K562 (cell line): ENCODE measurements around the gene MALAT1. TPM values are rescaled to one million over a fixed set of nuclear protein-coding genes. Genes with fewer than 3 reads are reported as not detected.
A peak's percentile ranks its signal among the peaks of the same experiment; 100 is the strongest.

ENCODE experiments used
- CBX5 ChIP-seq: IDR thresholded peaks from 2 replicates; pipeline ENCODE4 v1.6.1; 2014; ENCODE audit warnings: low read depth, borderline replicate concordance
- DIDO1 ChIP-seq: fragments of 450-650 bp; IDR thresholded peaks from 2 replicates; pipeline ENCODE4 v1.6.1; 2016; ENCODE audit warnings: low read depth, missing biosample characterization, missing genetic modification characterization
- DPF2 ChIP-seq: fragments of 450-650 bp; IDR thresholded peaks from 2 replicates; pipeline ENCODE4 v1.6.1; 2016
- ETV6 ChIP-seq, 3 experiments: fragments of 150-350 bp in 1 of 3; sonication (generic) in 1 of 3; formaldehyde crosslinking in 1 of 3; IDR thresholded peaks; 2 replicates each; pipeline versions ENCODE4 v1.6.1 to v1.8.0; 2014 to 2022; ENCODE audit warnings: borderline replicate concordance in 2 of 3, low read depth in 2 of 3, antibody characterized with exemption in 1 of 3, low read length in 1 of 3, mild to moderate bottlenecking in 1 of 3, missing genetic modification reagents in 1 of 3
- GATAD2A ChIP-seq: fragments of 450-650 bp; IDR thresholded peaks from 2 replicates; pipeline ENCODE4 v1.6.1; 2017
- JUN ChIP-seq, 2 experiments: sonication (generic) in 1 of 2; formaldehyde crosslinking in 1 of 2; IDR thresholded peaks; 2 replicates each; pipeline versions ENCODE4 v1.6.1 to v1.8.0; 2012 to 2022; ENCODE audit warnings: borderline replicate concordance in 2 of 2, mild to moderate bottlenecking in 2 of 2, improper control_type of control experiment in 1 of 2, low read depth in 1 of 2, low read length in 1 of 2, missing genetic modification reagents in 1 of 2
- NCOA2 ChIP-seq, 2 experiments: fragments of 450-650 bp; IDR thresholded peaks; 2 replicates each; pipeline ENCODE4 v1.6.1; 2018; ENCODE audit warnings: mild to moderate bottlenecking in 2 of 2, moderate library complexity in 1 of 2; ENCODE audit not compliant: partially characterized antibody in 2 of 2
- NFIC ChIP-seq: fragments of 450-650 bp; IDR thresholded peaks from 2 replicates; pipeline ENCODE4 v1.6.1; 2017; ENCODE audit warnings: mild to moderate bottlenecking, inconsistent platforms
- PBX2 ChIP-seq, 2 experiments: IDR thresholded peaks in 1 of 2; conservative IDR thresholded peaks in 1 of 2; 2 replicates each; pipeline ENCODE4 v1.6.1; 2016; ENCODE audit warnings: low read depth in 2 of 2, mild to moderate bottlenecking in 1 of 2, missing compliant biosample characterization in 1 of 2, missing genetic modification characterization in 1 of 2, moderate library complexity in 1 of 2
- ZKSCAN8 ChIP-seq: fragments of 200-800 bp; sonication (Bioruptor generic); IDR thresholded peaks from 2 replicates; pipeline ENCODE4 v1.6.1; 2016; ENCODE audit warnings: missing genetic modification characterization, missing compliant biosample characterization
- ZNF232 ChIP-seq: sonication (generic); formaldehyde crosslinking; IDR thresholded peaks from 2 replicates; pipeline ENCODE4 v1.8.0; 2022; ENCODE audit warnings: mild to moderate bottlenecking, missing genetic modification reagents
- polyA plus RNA-seq, 8 experiments: library from polyadenylated mRNA; depleted of rRNA in 4 of 8; stranded (reverse) in 5 of 8; unstranded in 3 of 8; fragments of >200 nt; fragmentation: Nextera tagmentation in 2 of 8; fragmentation: Illumina TruSeq in 1 of 8; extraction: Ambion mirVana in 2 of 8; extraction: Trizol in 1 of 8; gene quantifications; 2 replicates each; pipeline versions ENCODE4 v1.2.1 to v1.2.3, GENCODE V29; 2011 to 2014; ENCODE audit warnings: inconsistent platforms in 1 of 8, missing spikeins in 1 of 8
- total RNA-seq, 7 experiments: library from RNA; depleted of rRNA in 6 of 7; stranded (reverse); fragments of >200 nt in 6 of 7; fragmentation: Illumina TruSeq in 2 of 7; extraction: Trizol in 2 of 7; gene quantifications; 2 replicates each; pipeline versions ENCODE4 v1.2.1 to v1.2.3, GENCODE V29; 2011 to 2021; ENCODE audit warnings: low replicate concordance in 1 of 7
- TF ChIP-seq, protein P1 (sequence below): fragments of 450-650 bp; IDR thresholded peaks from 2 replicates; pipeline ENCODE4 v1.6.1; 2016; ENCODE audit warnings: mild to moderate bottlenecking, moderate library complexity

MALAT1 gene
- total and polyA plus RNA-seq, 9 of the 15 experiments (the other 6 are each of a cell fraction or from before 2014, with no cell fraction given): 363 to 8,715 (median 2,351) TPM

- no peak for TF ChIP-seq ZNF232 (CRISPR knock-in tag)
- TF ChIP-seq ZKSCAN8 (CRISPR knock-in tag): no peak
- no peak for TF ChIP-seq JUN (IDR thresholded peaks at IDR 0.05; ENCODE audit: borderline replicate concordance, low read depth, low read length)
- TF ChIP-seq JUN (CRISPR knock-in tag; IDR thresholded peaks at IDR 0.05; ENCODE audit: borderline replicate concordance): no peak
- TF ChIP-seq DIDO1 (tag): no peak
- TF ChIP-seq NFIC: peak; percentile 89
- no peak for TF ChIP-seq GATAD2A
- TF ChIP-seq DPF2: peak; percentile 34; the same call in 1 of the 2 replicates
- no peak for TF ChIP-seq ETV6 (IDR thresholded peaks at IDR 0.05; ENCODE audit: borderline replicate concordance in 1 of 2, low read depth in 2 of 2, low read length in 1 of 2)
- TF ChIP-seq ETV6 (CRISPR knock-in tag; IDR thresholded peaks at IDR 0.05; ENCODE audit: borderline replicate concordance): no peak
- TF ChIP-seq CBX5: no peak
- TF ChIP-seq, protein P1, sequence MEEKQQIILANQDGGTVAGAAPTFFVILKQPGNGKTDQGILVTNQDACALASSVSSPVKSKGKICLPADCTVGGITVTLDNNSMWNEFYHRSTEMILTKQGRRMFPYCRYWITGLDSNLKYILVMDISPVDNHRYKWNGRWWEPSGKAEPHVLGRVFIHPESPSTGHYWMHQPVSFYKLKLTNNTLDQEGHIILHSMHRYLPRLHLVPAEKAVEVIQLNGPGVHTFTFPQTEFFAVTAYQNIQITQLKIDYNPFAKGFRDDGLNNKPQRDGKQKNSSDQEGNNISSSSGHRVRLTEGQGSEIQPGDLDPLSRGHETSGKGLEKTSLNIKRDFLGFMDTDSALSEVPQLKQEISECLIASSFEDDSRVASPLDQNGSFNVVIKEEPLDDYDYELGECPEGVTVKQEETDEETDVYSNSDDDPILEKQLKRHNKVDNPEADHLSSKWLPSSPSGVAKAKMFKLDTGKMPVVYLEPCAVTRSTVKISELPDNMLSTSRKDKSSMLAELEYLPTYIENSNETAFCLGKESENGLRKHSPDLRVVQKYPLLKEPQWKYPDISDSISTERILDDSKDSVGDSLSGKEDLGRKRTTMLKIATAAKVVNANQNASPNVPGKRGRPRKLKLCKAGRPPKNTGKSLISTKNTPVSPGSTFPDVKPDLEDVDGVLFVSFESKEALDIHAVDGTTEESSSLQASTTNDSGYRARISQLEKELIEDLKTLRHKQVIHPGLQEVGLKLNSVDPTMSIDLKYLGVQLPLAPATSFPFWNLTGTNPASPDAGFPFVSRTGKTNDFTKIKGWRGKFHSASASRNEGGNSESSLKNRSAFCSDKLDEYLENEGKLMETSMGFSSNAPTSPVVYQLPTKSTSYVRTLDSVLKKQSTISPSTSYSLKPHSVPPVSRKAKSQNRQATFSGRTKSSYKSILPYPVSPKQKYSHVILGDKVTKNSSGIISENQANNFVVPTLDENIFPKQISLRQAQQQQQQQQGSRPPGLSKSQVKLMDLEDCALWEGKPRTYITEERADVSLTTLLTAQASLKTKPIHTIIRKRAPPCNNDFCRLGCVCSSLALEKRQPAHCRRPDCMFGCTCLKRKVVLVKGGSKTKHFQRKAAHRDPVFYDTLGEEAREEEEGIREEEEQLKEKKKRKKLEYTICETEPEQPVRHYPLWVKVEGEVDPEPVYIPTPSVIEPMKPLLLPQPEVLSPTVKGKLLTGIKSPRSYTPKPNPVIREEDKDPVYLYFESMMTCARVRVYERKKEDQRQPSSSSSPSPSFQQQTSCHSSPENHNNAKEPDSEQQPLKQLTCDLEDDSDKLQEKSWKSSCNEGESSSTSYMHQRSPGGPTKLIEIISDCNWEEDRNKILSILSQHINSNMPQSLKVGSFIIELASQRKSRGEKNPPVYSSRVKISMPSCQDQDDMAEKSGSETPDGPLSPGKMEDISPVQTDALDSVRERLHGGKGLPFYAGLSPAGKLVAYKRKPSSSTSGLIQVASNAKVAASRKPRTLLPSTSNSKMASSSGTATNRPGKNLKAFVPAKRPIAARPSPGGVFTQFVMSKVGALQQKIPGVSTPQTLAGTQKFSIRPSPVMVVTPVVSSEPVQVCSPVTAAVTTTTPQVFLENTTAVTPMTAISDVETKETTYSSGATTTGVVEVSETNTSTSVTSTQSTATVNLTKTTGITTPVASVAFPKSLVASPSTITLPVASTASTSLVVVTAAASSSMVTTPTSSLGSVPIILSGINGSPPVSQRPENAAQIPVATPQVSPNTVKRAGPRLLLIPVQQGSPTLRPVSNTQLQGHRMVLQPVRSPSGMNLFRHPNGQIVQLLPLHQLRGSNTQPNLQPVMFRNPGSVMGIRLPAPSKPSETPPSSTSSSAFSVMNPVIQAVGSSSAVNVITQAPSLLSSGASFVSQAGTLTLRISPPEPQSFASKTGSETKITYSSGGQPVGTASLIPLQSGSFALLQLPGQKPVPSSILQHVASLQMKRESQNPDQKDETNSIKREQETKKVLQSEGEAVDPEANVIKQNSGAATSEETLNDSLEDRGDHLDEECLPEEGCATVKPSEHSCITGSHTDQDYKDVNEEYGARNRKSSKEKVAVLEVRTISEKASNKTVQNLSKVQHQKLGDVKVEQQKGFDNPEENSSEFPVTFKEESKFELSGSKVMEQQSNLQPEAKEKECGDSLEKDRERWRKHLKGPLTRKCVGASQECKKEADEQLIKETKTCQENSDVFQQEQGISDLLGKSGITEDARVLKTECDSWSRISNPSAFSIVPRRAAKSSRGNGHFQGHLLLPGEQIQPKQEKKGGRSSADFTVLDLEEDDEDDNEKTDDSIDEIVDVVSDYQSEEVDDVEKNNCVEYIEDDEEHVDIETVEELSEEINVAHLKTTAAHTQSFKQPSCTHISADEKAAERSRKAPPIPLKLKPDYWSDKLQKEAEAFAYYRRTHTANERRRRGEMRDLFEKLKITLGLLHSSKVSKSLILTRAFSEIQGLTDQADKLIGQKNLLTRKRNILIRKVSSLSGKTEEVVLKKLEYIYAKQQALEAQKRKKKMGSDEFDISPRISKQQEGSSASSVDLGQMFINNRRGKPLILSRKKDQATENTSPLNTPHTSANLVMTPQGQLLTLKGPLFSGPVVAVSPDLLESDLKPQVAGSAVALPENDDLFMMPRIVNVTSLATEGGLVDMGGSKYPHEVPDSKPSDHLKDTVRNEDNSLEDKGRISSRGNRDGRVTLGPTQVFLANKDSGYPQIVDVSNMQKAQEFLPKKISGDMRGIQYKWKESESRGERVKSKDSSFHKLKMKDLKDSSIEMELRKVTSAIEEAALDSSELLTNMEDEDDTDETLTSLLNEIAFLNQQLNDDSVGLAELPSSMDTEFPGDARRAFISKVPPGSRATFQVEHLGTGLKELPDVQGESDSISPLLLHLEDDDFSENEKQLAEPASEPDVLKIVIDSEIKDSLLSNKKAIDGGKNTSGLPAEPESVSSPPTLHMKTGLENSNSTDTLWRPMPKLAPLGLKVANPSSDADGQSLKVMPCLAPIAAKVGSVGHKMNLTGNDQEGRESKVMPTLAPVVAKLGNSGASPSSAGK: peak; percentile 53
- no peak for TF ChIP-seq PBX2 (CRISPR knock-in tag; IDR thresholded peaks at IDR 0.05; ENCODE audit: low read depth)
- TF ChIP-seq PBX2 (tag; conservative IDR thresholded peaks at IDR 0.05; ENCODE audit: low read depth): 0 out of 2 replicates have a peak, but pooled peaks have one; percentile 6
- no peak for TF ChIP-seq NCOA2 (IDR thresholded peaks at IDR 0.05; ENCODE audit: partially characterized antibody in 2 of 2)
Measured at GRCh38 chr11:65524014-65524740, 25.3 kb downstream of the MALAT1 start (continued).
